Endothelial cell (in vitro differentiated cells): ENCODE data around the gene PIP5KL1. TPM values are rescaled to one million over a fixed set of nuclear protein-coding genes. Genes with fewer than 3 reads are reported as not detected.
A peak's percentile ranks its signal among the peaks of the same experiment; 100 is the strongest.

Source experiments
- DNase-seq: peaks from one replicate; pipeline ENCODE4 v3.0.0; 2021; ENCODE audit warnings: low spot score
- H3K27ac Mint-ChIP-seq: one replicate; pipeline ENCODE4 v1.8.0; 2021; ENCODE audit warnings: mixed read lengths, inconsistent platforms; ENCODE audit not compliant: unreplicated experiment
- H3K27me3 Mint-ChIP-seq: one replicate; pipeline ENCODE4 v1.8.0; 2021; ENCODE audit warnings: mild to moderate bottlenecking, moderate library complexity, mixed read lengths, inconsistent platforms; ENCODE audit not compliant: unreplicated experiment
- H3K36me3 Mint-ChIP-seq: one replicate; pipeline ENCODE4 v1.8.0; 2021; ENCODE audit warnings: mild to moderate bottlenecking, low read depth, mixed read lengths, inconsistent platforms; ENCODE audit not compliant: unreplicated experiment
- H3K4me1 Mint-ChIP-seq: one replicate; pipeline ENCODE4 v1.8.0; 2021; ENCODE audit warnings: mild to moderate bottlenecking, mixed read lengths, inconsistent platforms; ENCODE audit not compliant: unreplicated experiment
- H3K4me3 Mint-ChIP-seq: one replicate; pipeline ENCODE4 v1.8.0; 2021; ENCODE audit warnings: mild to moderate bottlenecking, mixed read lengths, inconsistent platforms; ENCODE audit not compliant: unreplicated experiment
- H3K9me3 Mint-ChIP-seq: one replicate; pipeline ENCODE4 v1.8.0; 2021; ENCODE audit warnings: mixed read lengths, inconsistent platforms; ENCODE audit not compliant: unreplicated experiment
- total RNA-seq: library from RNA; stranded (reverse); fragmentation: NEBNext Ultra II Directional; extraction: Animal tissue kit (Norgen Biotek cat#: 25700); gene quantifications from one replicate; pipeline ENCODE4 v1.2.1, GENCODE V29; 2021; ENCODE audit not compliant: unreplicated experiment
- TF ChIP-seq, protein P1 (sequence below): fragments of 200-600 bp; sonication (generic); IDR thresholded peaks from one replicate; pipeline ENCODE4 v1.5.0; 2021; ENCODE audit warnings: antibody characterized with exemption; ENCODE audit not compliant: unreplicated experiment

PIP5KL1 gene
- total RNA-seq, 1 donor from 2014 or later = 2.4 TPM

DNA sequence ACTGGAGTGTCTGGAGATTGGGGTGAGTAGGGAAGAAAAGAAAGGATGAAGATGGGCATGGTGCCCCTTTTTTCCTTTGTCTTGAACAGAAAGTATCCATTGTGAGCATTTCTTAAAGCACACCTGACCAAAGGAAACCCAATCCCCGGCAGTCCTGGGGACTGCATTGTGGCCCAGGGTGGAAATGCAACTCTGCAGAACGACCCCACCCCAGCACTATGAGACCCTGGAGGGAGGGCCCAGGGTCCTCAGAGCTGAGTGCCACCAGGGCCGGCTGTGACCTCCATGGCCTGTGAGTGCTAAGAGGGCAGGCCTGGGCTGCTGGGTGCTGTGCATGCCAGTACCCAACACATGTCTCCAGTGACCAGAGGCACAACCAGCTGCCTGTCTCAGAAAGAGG, 31.7 kb upstream of the PIP5KL1 start:
- Mint-ChIP-seq H3K9me3 (no peaks in the 10 kb centered on the region), H3K36me3 (no peaks in the 10 kb centered on the region), H3K27me3 (peaks cover 10% of the 10 kb centered on the region), H3K4me3 (no peak overlapping the region), H3K4me1 (no peaks in the 10 kb centered on the region), H3K27ac (no peak overlapping the region)
- TF ChIP-seq, protein P1, sequence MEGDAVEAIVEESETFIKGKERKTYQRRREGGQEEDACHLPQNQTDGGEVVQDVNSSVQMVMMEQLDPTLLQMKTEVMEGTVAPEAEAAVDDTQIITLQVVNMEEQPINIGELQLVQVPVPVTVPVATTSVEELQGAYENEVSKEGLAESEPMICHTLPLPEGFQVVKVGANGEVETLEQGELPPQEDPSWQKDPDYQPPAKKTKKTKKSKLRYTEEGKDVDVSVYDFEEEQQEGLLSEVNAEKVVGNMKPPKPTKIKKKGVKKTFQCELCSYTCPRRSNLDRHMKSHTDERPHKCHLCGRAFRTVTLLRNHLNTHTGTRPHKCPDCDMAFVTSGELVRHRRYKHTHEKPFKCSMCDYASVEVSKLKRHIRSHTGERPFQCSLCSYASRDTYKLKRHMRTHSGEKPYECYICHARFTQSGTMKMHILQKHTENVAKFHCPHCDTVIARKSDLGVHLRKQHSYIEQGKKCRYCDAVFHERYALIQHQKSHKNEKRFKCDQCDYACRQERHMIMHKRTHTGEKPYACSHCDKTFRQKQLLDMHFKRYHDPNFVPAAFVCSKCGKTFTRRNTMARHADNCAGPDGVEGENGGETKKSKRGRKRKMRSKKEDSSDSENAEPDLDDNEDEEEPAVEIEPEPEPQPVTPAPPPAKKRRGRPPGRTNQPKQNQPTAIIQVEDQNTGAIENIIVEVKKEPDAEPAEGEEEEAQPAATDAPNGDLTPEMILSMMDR = no peak
- no peak for DNase-seq

DNA sequence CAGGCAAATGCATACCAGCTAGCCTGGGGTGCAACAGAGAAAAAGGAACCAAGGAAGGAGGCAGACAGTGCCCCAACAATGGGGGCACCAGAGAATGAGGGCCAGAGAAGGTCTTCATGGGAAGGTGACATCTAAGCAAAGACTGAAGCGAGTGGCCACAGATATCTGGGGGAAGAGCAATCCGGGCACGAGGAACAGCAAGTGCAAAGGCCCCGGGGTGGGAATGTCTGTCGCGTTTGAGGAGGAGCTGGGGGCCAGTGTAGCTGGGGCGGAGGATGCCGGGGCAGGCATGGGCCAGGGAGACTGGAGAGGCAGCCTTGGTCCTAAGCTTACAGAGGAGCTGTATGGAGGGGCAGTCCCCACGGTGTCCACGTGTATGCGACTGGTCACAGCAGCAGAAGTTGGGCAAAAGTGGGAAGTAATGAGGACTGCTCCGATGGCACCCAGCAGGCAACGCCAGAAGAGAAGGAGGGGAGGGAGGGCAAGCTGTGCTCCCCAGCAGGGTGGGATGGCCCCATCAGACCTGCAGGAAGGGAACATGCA, 31.1 kb upstream of the PIP5KL1 start:
- no peak for DNase-seq
- H3K27ac Mint-ChIP-seq = no peak overlapping the region
- TF ChIP-seq, protein P1 = no peak
- peak overlapping the region; percentile 18 for H3K4me3 Mint-ChIP-seq
- peaks cover 10% of the 10 kb centered on the region for H3K27me3 Mint-ChIP-seq
- no peaks in the 10 kb centered on the region for H3K36me3 Mint-ChIP-seq
- H3K9me3 Mint-ChIP-seq = no peaks in the 10 kb centered on the region
- no peaks in the 10 kb centered on the region for H3K4me1 Mint-ChIP-seq

DNA sequence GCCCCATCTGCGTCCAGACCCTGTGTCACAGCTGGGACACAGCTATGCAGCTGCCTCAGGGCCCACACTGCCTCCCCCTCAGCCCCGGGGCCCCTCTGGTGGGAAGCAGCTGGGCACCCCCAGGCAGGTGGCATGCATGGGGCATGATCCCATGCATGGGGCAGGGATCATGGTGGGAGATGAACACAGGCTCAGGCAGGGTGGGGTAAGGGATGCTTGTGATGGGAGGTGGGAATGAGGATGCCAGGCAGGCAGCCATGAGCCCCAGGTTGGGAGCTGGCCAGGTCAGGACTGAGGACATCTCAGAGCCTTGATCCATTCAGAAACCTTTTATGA, 30.5 kb upstream of the PIP5KL1 start:
- H3K4me3 Mint-ChIP-seq = peak overlapping the region; percentile 18
- H3K36me3 Mint-ChIP-seq = no peaks in the 10 kb centered on the region
- peaks cover 10% of the 10 kb centered on the region for H3K27me3 Mint-ChIP-seq
- TF ChIP-seq, protein P1 = no peak
- no peaks in the 10 kb centered on the region for H3K4me1 Mint-ChIP-seq
- DNase-seq = no peak
- H3K27ac Mint-ChIP-seq = no peak overlapping the region
- H3K9me3 Mint-ChIP-seq = no peaks in the 10 kb centered on the region

DNA sequence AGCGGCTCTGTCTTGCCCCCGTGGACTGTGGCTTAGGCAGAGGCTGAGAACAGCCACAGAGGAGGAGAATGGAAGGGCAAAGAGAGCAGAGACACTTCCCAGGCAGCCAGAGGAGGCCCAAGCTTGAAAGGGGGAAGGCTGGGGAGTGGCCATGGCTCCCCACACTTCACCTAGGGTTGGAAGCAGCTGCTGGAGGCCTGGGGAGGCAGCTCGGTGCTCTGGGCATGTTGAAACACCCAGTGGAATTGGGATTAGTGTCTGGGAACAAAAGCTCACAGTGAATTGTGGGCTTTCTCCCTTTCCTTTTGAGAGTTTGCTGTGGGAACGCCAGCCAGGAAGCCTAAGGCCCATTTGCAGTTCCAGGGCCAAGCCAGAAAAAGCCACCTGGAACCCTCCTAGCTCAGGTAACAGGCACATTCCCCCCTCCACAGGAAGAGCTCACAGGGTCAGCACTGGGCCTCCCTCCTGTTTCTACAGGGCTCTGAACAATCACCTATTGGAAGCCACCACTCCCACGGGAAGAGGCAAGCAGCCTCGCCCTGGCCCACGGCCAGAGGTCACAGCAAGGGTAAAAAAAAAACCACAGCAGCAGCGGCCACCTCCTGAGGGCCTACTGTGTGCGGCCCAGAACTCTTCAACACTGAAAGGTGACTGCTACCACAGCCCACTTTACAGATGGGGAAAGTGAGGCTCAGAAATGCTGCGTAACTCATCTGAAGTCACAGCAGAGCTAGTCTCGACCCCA, 30.0 kb upstream of the PIP5KL1 start:
- Mint-ChIP-seq H3K27me3 (peaks cover 10% of the 10 kb centered on the region), H3K4me3 (no peak overlapping the region), H3K36me3 (no peaks in the 10 kb centered on the region), H3K9me3 (no peaks in the 10 kb centered on the region), H3K4me1 (no peaks in the 10 kb centered on the region), H3K27ac (no peak overlapping the region)
- no peak for DNase-seq
- TF ChIP-seq, protein P1 = no peak

DNA sequence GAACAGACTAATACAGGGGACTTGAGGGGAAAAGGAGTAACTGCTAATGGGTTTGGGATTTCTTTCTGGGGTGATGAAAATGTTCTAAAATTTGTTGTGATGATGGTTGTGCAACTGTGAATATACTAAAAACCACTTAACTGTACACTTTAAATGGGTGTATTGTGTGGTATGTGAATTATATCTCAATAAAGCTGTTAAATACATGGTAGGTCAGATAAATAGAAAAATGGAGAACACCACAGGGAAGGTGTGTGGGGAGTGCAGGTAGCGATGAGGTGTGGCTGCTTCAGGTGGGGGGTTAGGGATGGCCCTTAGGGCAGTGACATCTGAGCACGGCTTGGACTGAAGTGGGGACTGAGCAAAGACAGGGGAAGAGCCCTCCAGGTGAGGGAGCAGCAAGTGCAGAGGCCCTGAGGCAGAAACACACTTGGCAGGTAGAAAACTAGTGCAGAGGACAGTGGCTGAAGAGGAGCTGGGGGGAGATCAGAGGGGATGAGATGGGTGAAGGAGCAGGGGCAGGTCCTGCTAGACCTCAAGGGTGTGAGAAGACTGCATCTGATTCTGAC, 29.3 kb upstream of the PIP5KL1 start:
- DNase-seq = no peak
- H3K9me3 Mint-ChIP-seq = no peaks in the 10 kb centered on the region
- H3K4me3 Mint-ChIP-seq = no peak overlapping the region
- peaks cover 10% of the 10 kb centered on the region for H3K27me3 Mint-ChIP-seq
- H3K27ac Mint-ChIP-seq = peak overlapping the region; percentile 4
- TF ChIP-seq, protein P1 = no peak
- H3K4me1 Mint-ChIP-seq = peaks cover 3% of the 10 kb centered on the region
- no peaks in the 10 kb centered on the region for H3K36me3 Mint-ChIP-seq
